ENCODE measurements around the gene C2CD5.

- TF ChIP-seq RFX5 (IDR thresholded peaks at IDR 0.05; ENCODE audit: low read depth, low read length) (no peak), MAFK (IDR thresholded peaks at IDR 0.05; ENCODE audit: low read depth, low read length) (no peak), CTCF (conservative IDR thresholded peaks at IDR 0.05; ENCODE audit: low read depth, low read length) (no peak), MXI1 (IDR thresholded peaks at IDR 0.05; ENCODE audit: borderline replicate concordance, low read depth, low read length) (no peak), BHLHE40 (IDR thresholded peaks at IDR 0.05; ENCODE audit: low read depth, low read length) (no peak), POLR2A (IDR thresholded peaks at IDR 0.05; ENCODE audit: low read depth, low read length) (no peak), RCOR1 (IDR thresholded peaks at IDR 0.05; ENCODE audit: insufficient replicate concordance, low read length) (no peak), NFE2L2 (IDR thresholded peaks at IDR 0.05; ENCODE audit: low read depth, low read length) (no peak), SMC3 (IDR thresholded peaks at IDR 0.05; ENCODE audit: low read depth, low read length) (no peak), CEBPB (IDR thresholded peaks at IDR 0.05; ENCODE audit: low read depth, low read length) (no peak), RAD21 (IDR thresholded peaks at IDR 0.05; ENCODE audit: low read length) (no peak), MAZ (IDR thresholded peaks at IDR 0.05; ENCODE audit: borderline replicate concordance, low read depth, low read length) (no peak), CHD1 (IDR thresholded peaks at IDR 0.05; ENCODE audit: low read depth, low read length) (no peak)
Observed at GRCh38 chr12:22551624-22552023, 7.3 kb upstream of the C2CD5 start.

Data from IMR-90 (cell line).